BJ (cell line): ENCODE data around the gene ZNF620. TPM values are rescaled to one million over a fixed set of nuclear protein-coding genes. Genes with fewer than 3 reads are reported as not detected.
"Not testable (repeated sequence)": the region's sequence is repeated elsewhere in the genome, so short reads cannot be mapped to it uniquely, and the experiment has no call there.

ENCODE experiments used
- CTCF ChIA-PET: fragments of 350-600 bp; formaldehyde crosslinking; extraction: SDS; loops from one replicate; lab custom pipeline; 2021; ENCODE audit warnings: antibody characterized with exemption, inconsistent platforms; lab: Yijun Ruan, JAX
- POLR2A ChIA-PET: fragments of 300-600 bp; sonication (Branson Sonifier 250); formaldehyde crosslinking; extraction: SDS; loops from one replicate; lab custom pipeline; 2021; ENCODE audit warnings: antibody characterized with exemption; lab: Charles Lee
- DNase-seq: peaks from one replicate; pipeline ENCODE4 v3.0.0-alpha.2; 2011; ENCODE audit warnings: low read depth
- H3K27me3 ChIP-seq: 2 replicates; pipeline ENCODE4 v1.6.0; 2011; ENCODE audit warnings: low read length; ENCODE audit not compliant: control insufficient read depth, insufficient read depth
- H3K36me3 ChIP-seq: 2 replicates; pipeline ENCODE4 v1.5.1; 2011; ENCODE audit warnings: low read length; ENCODE audit not compliant: control insufficient read depth, insufficient read depth
- H3K4me3 ChIP-seq: 2 replicates; pipeline ENCODE4 v1.5.1; 2011; ENCODE audit warnings: low read depth, mild to moderate bottlenecking, control low read depth, low read length
- CTCF ChIP-seq: IDR thresholded peaks from 2 replicates; pipeline ENCODE4 v1.5.1; 2011; ENCODE audit warnings: low read depth, mild to moderate bottlenecking, control low read depth, inconsistent platforms, low read length, moderate library complexity; ENCODE audit not compliant: insufficient read depth
- polyA minus RNA-seq: library from RNA; depleted of rRNA, polyadenylated mRNA; stranded (reverse); fragments of >200 nt; gene quantifications from 2 replicates; pipeline ENCODE4 v1.2.3, GENCODE V29; 2011; rRNA and poly(A)+ RNA removed
- polyA plus RNA-seq: library from polyadenylated mRNA; depleted of rRNA; stranded (reverse); fragments of >200 nt; gene quantifications from 2 replicates; pipeline ENCODE4 v1.2.3, GENCODE V29; 2011; rRNA removed

The ZNF620 gene
- polyA plus RNA-seq: 0.27 and 0.37 TPM in 2 replicates
- polyA minus RNA-seq: 0.36 and 0.38 TPM in 2 replicates

GRCh38 chr3:40505599-40506462 is at the start of gene ZNF620:
Gene ZNF620 (plus strand): TSS chr3:40506039. CDS start chr3:40506353, 314 bp downstream.
- no peaks in the 10 kb centered on the region for H3K27me3 ChIP-seq
- no peak for DNase-seq
- CTCF ChIA-PET: interaction anchor here (0.9 to 1.1 kb wide), 3 partner anchors 18 to 39 kb away, joined by 3 to 4 read pairs (median 3); partner anchors contain the start of gene ZNF621

GRCh38 chr3:40456279-40456939 is 49.4 kb upstream of the ZNF620 start:
- no peaks in the 10 kb centered on the region for H3K27me3 ChIP-seq
- H3K36me3 ChIP-seq: peaks cover 9% of the 10 kb centered on the region; the same call in 1 of the 2 replicates
- peak overlapping the region; percentile 74 for H3K4me3 ChIP-seq
- TF ChIP-seq CTCF: no peak
- DNase-seq: no peak
- CTCF ChIA-PET: no interaction called here
- POLR2A ChIA-PET: interaction anchor here (0.6 kb wide), 1 partner anchor 132 kb away, joined by 3 read pairs; no protein-coding TSS in a partner anchor

More at GRCh38 chr3:40505599-40506462, at the start of gene ZNF620:
- POLR2A ChIA-PET: no interaction called here
- TF ChIP-seq CTCF: peak; percentile 52
- no peaks in the 10 kb centered on the region for H3K36me3 ChIP-seq
- peak within 1 kb of the TSS; percentile 61 for H3K4me3 ChIP-seq

GRCh38 chr3:40456940-40457823 is 48.7 kb upstream of the ZNF620 start, which contains the start of gene RPL14:
Gene RPL14 (plus strand): TSS chr3:40457339. CDS start chr3:40457472, 133 bp downstream.
- peak within 1 kb of the TSS; percentile 74 for H3K4me3 ChIP-seq
- ChIA-PET CTCF (no interaction called here), POLR2A (interaction anchor here (0.6 kb wide), 2 partner anchors 131 to 1739 kb away, joined by 3 read pairs; no protein-coding TSS in a partner anchor)
- peaks cover 9% of the 10 kb centered on the region; the same call in 1 of the 2 replicates for H3K36me3 ChIP-seq
- no peaks in the 10 kb centered on the region for H3K27me3 ChIP-seq
- no peak for TF ChIP-seq CTCF
- peak; percentile 84 for DNase-seq

GRCh38 chr3:40458473-40458872 is 47.4 kb upstream of the ZNF620 start:
- peaks cover 13% of the 10 kb centered on the region for H3K36me3 ChIP-seq
- no peak for TF ChIP-seq CTCF
- POLR2A ChIA-PET: no interaction called here

GRCh38 chr3:40460481-40460880 is 45.4 kb upstream of the ZNF620 start:
- DNase-seq, H3K4me3 ChIP-seq, H3K27me3 ChIP-seq, CTCF ChIA-PET, POLR2A ChIA-PET: not testable (repeated sequence)
- peaks cover 13% of the 10 kb centered on the region for H3K36me3 ChIP-seq

More at GRCh38 chr3:40458473-40458872, 47.4 kb upstream of the ZNF620 start:
- Histone ChIP-seq H3K4me3 (peak overlapping the region; percentile 74; the same call in 1 of the 2 replicates), H3K27me3 (no peaks in the 10 kb centered on the region)
- CTCF ChIA-PET: no interaction called here
- DNase-seq: no peak
